Epithelial cell of proximal tubule (primary cell): Measurements from ENCODE around the gene RAB3IP. TPM values are rescaled to one million over a fixed set of nuclear protein-coding genes. Genes with fewer than 3 reads are reported as not detected.
"Not testable (repeated sequence)": the region's sequence is repeated elsewhere in the genome, so short reads cannot be mapped to it uniquely, and the experiment has no call there.

ENCODE experiments used
- DNase-seq: peaks from one replicate; pipeline ENCODE4 v3.0.0-alpha.2; 2011; ENCODE audit warnings: low read depth
- H3K4me3 ChIP-seq: 2 replicates; pipeline ENCODE4 v1.5.1; 2011; ENCODE audit warnings: low read depth, mild to moderate bottlenecking, low read length
- CTCF ChIP-seq: conservative IDR thresholded peaks from 2 replicates; pipeline ENCODE4 v1.5.1; 2012; ENCODE audit warnings: low read depth, mild to moderate bottlenecking, low read length
- total RNA-seq: library from RNA; depleted of rRNA; stranded (reverse); fragments of >200 nt; gene quantifications from 2 replicates; pipeline ENCODE4 v1.2.3, GENCODE V29; 2015

RAB3IP gene
- total RNA-seq, 1 donor from 2014 or later: 62.6 TPM

- TF ChIP-seq CTCF: no peak
- no peak for DNase-seq
Measured at GRCh38 chr12:69843608-69844007, 104.9 kb downstream of the RAB3IP start.

GRCh38 chr12:69844416-69844815 lies 105.8 kb downstream of the RAB3IP start:
- no peak for TF ChIP-seq CTCF
- H3K4me3 ChIP-seq: no peak overlapping the region
- DNase-seq: no peak

More at GRCh38 chr12:69843608-69844007, 104.9 kb downstream of the RAB3IP start:
- no peak overlapping the region for H3K4me3 ChIP-seq

GRCh38 chr12:69844836-69845235 lies 106.2 kb downstream of the RAB3IP start:
- no peak overlapping the region for H3K4me3 ChIP-seq
- TF ChIP-seq CTCF: no peak
- DNase-seq: no peak

GRCh38 chr12:69846976-69847375 lies 108.3 kb downstream of the RAB3IP start:
- no peak for DNase-seq
- no peak for TF ChIP-seq CTCF
- H3K4me3 ChIP-seq: no peak overlapping the region

- no peak for DNase-seq
- TF ChIP-seq CTCF: no peak
- H3K4me3 ChIP-seq: no peak overlapping the region
Measured at GRCh38 chr12:69851976-69852375, 113.3 kb downstream of the RAB3IP start.

- not testable (repeated sequence) for H3K4me3 ChIP-seq, DNase-seq
Measured at GRCh38 chr12:69853176-69853961, 114.7 kb downstream of the RAB3IP start.

- DNase-seq: no peak
- no peak overlapping the region for H3K4me3 ChIP-seq
- TF ChIP-seq CTCF: no peak
Measured at GRCh38 chr12:69866698-69867097, 128.0 kb downstream of the RAB3IP start.
